Activated gamma-delta T cell treated with Interleukin-2 at 50 U/mL for 16 hours (primary cell): Measurements from ENCODE around the gene MICAL2.

ENCODE experiments used
- DNase-seq: peaks from one replicate; pipeline ENCODE4 v3.0.0-alpha.2; 2020

The MICAL2 gene

DNA sequence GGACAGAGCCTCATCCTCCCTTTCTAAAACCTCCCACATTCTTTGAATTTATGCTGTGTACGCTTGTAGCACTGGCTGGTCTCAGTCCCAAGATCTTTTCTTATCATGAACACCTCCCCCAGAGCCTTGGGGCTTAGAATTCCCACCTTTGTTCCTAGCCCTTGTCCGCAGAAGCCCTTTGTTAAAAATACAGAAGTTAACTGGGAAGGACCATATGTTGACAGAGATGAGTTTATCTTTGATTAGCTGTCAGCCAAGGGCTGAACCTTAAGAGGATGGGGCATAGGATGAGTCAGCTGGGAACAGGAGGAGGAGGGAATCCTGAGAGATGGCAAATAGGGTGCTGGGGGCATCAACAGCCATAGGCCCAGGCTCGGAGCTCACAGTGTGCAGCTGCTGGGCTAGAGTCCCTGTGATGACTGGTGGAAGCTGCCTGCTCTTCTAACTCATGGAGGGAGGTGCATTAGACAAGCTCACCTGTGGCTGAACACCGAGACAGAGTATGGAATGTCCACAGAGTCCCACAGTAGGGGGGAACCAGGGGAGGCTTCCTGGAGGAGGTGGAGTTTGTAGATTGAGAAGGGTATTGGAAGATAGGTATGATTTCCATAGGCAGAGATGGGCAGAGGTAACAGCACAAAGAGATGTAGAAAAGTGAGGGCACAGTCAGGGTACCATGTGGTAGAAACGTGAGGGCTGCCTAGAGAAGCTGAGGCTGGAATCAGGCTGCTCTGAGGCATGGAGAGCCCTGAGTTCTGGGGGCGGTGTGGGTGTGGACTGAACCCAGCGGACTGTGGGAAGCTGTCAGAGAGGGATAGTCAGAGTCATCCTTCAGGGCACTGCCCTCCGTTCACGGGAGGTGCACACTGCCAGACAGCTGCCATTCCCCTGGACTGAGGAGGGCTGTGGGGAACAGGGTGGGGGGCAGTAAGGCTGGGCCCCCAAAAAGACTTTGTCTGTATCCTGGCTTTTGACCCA, 9.9 kb downstream of the MICAL2 start:
- no peak for DNase-seq

DNA sequence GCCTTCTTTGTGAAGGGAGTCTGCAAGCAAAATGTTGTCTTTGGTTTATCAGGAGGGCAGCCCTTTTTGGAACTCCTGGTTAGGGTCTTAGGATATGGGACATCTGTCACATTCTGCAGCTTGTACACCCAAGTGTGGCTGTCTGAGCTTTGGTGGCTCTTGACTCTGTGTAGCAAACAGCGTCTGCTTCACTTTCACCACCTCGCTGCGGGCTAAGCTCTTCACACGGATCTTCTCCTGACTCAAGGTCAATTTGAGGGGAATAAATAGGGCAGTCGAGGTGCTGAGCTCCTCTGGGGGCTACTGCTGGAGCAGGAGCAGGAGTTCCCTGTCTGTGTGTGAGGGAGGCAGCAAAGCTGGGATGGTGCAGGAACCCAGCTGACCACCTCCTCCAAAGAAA, 10.6 kb downstream of the MICAL2 start:
- no peak for DNase-seq

DNA sequence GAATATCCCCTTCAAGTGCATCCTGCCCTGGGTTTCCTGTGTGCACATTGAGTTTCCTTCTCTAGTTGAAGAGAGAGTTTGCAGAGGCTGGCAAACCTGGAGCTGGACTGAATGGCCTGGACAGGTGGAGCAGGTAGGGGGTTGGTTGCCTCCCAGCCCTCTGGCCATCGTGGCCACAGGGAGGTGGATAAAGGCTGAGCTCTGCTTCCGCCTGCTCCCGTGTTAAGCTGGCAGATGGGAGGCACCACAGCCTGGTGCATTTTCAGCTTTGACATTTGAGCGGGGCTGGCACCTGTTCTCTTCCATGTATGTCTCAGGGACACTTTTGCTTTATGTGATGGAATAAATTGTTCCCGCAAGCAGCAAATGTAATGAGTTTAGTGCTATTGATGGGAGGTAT, 11.1 kb downstream of the MICAL2 start:
- DNase-seq, result no peak

DNA sequence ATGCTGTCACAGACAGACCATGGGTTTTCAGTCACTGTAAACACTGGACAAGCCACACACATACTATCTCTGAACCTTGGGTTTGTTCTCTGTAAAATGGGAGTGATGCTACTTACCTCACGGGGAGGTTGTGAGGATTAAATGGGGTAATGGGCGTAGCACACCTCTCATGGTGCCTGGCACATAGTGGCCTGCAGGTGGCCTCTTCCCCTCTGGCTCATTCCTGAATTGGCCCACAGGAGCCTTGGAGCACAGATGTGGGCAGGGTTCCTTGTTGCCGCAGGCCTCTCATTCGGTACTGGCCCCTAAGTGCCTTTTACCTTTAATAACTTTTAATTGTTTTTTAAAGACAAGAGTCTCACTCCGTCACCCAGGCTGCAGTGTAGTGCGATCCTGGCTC, 11.7 kb downstream of the MICAL2 start:
- DNase-seq, result no peak

- no peak for DNase-seq
Observed at GRCh38 chr11:12123273-12123672, 12.9 kb downstream of the MICAL2 start.

- no peak for DNase-seq
Observed at GRCh38 chr11:12123799-12124198, 13.4 kb downstream of the MICAL2 start.

DNA sequence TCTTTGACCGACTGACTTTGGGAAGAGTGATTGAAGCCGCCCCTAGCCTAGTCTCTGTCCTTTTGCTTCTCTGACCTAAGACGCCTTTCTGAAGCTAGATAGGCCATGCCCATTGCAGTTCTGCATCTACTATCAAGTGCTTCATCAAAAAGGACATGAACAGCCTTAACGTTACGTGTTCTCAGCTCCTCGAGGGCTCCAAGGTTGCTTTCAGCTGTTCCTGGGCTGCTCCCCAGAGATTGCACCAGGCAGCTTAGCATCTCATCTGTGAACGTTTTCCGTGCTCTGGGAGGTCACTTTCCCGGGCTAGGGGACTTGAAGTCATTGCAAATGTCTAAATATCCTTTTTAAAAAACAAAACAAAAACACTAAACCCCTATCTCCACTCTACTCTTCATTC, 13.9 kb downstream of the MICAL2 start:
- no peak for DNase-seq

DNA sequence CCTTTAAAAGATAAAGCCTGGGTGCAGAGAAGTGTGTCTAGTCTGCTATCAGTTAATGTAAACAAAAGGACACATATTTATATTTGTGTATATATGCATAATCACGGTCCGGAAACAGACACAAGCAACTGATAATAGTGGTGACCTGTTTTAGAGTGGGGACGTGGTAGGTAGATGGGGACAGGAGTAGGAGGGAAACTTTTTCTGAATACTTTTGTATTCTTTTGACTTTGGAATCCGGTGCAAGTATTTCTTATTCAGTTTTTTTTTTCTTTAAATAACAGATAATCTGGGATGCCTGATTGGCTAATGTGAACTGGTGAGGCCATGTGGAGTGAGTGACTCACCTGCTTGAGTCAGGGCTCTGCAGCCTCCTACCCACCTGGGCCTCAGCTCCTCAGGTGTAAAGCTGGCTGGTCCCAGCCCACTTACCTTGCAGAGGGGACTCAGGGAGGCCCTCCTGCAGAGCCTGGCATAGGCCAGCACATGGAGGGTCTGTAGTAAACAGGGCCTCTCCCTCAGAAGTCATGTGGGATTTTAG, 15.3 kb downstream of the MICAL2 start:
- DNase-seq, result no peak

GRCh38 chr11:12126344-12127019, 16.1 kb downstream of the MICAL2 start:
- no peak for DNase-seq

- DNase-seq, result no peak
Observed at GRCh38 chr11:12127206-12127898, 17.0 kb downstream of the MICAL2 start.

- DNase-seq, result no peak
Observed at GRCh38 chr11:12128301-12128751, 17.9 kb downstream of the MICAL2 start.

GRCh38 chr11:12129227-12129626, 18.8 kb downstream of the MICAL2 start:
- no peak for DNase-seq

DNA sequence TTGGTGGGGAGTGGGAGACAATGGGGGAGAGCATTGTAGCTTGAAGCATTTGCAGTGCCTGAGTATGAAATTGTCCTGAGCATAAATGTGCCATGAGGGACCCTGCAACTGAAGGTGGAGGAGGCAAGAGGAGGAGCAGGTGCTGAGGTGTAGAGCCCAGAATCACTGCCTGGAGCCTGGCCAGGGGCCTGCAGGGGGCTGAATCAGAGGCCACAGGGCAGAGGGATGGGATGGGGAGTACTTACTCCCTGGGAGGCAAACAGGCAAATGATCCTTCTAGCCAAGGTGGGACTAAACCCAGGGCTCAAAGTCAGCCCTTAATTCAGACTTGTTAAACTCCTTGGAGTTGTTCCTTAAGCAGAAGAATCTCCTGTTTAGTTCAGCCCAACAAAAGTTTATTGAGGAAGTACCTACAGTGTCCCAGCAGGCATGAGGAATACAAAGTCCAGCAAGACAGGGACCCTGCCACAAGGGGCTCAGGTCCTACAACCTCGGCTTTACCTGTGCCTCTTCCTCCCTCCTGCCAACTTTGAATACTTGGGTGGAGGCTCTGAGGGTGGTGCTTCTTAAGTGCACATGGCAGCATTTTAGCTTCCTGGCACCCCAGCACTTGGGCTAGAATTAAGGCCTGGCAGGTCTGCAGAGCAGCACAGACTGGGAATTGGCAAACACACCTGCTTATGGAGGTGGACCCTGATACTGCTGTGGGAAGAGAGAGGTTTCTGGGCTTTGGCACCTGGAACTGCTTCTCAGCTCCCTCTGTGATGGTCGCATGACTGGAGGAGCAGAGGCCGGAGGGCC, 20.0 kb downstream of the MICAL2 start:
- no peak for DNase-seq

DNA sequence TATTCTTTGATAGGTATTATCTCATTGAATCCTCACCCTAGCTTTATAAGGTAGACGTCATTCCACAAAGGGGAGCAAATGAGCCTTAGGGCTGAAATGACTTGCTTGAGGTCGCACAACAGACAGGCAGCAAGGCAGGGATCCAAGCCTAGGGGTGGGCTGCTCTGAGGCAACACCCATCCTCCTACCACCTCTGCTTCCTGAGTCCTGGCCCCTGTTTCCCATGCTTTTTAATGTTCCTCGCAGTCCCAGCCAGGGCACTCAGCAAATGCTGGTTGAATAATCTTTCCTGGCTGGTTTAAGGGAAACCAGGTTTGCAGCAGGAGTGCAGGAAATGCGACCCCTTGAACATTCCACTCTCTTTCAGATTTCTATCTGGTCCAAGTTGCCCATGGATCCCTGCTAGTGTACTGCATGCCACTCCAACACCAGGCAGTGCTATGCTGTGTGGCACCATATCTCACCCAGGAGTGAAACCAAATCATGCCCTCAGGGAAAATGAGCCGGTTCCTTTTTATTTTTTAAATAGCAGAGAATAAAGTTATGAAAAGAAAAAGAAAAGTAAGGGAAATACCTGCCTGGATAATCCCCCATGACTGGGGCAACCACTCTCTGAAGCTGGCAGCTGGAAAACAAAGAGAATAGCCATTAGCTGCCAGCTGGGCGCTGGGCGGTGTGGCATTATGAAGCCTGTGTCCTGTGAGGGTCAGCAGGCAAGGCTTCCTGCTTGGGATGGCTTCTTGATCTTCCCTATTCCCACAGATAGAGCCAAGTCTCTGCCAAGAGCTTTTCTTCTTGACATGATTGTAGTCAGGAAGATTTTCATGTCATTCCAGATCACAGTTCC, 21.8 kb downstream of the MICAL2 start:
- no peak for DNase-seq

- no peak for DNase-seq
Observed at GRCh38 chr11:12132790-12133145, 22.4 kb downstream of the MICAL2 start.

DNA sequence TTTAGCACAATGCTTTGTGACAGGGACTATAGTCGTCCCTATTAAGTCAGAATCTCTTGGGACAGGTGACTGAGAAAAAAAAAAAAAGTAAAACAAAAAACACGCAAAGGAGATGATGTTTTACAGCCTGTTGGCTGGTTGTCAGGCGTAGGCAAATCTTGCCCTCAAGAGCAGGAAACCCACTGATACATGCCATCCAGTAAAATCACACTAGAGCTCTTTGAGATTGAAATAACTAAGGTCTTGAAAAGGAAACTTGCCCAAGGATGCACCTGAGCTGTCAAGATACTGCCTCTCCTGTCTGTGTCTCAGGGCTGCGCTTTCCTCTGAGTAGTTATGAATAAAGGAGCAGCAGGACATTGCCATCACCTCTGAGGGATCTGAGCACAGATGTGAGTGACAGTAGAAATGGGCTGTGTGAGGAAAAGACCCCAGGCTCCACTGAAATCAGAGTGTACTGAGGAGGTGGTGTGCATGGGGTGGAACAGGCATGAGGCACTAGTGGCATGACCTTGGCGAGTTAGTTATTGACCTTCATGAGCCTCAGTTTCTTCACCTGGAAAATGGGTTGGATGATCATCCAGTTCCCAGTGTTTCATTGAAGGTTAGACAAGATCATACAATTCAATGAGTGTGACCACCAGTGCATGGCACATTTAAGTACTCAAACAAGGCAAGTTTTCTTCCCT, 23.3 kb downstream of the MICAL2 start:
- DNase-seq, result no peak

GRCh38 chr11:12134236-12134585, 23.8 kb downstream of the MICAL2 start:
- DNase-seq, result no peak

DNA sequence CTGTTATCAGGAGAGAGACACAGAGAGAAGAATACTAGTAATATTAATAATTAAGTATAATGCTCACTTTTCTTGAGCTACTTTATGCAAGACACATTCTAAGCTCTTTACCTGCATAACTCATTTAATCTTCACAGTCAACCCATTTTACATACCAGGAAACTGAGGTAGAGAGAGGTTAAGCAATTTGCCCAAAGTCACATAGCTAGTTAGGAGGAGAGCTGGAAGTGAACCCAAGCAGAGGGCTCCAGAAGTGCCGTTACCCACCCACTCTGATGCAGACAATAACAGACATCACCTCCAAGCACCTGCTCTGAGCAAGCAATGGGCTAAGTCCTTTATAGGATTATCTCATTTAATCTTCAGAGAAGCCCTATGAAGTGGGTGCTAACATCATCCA, 24.8 kb downstream of the MICAL2 start:
- DNase-seq, result no peak

DNA sequence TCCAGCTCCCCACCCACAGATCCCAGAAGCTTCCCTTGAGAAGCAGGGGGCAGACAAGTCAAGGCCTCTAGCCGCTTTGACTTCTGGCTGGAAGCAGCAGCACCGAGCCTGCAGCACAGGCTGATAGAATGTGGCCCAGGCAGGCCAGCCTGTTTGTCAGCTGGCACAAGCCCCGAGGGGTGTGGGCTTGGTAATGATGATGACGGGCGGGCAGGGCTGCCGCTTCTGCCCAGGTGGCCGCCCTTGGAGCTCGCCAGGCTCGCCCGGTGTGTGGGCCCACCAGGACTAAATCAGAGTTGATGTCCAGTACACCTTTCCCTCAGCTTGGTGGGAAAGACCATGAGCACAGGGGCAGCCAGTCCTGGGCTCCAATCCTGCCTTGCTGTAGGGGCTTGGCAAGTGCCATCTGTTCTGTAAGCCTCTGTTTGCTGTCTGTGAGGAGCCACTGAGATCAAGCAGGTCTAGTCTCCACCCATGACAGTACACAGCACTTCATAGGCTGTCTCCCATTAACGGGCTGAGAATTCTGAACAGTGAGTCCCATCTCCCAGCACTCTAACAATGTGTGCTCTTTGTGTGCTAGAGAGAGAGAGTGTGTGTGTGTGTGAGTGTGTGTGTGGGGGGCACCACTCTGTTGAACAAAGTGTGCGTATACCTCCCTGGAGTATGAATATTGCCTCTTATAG, 26.8 kb downstream of the MICAL2 start:
- no peak for DNase-seq
